Uterus (tissue), 2 donors: ENCODE data around the gene GMEB2.

Source experiments
- CTCF ChIP-seq, 4 experiments: fragments of 200-600 bp in 2 of 4; fragments of 450-650 bp in 2 of 4; sonication (generic) in 2 of 4; IDR thresholded peaks; one replicate each; pipeline ENCODE4 v1.5.1; 2016 to 2019; ENCODE audit warnings: antibody characterized with exemption in 4 of 4, mild to moderate bottlenecking in 2 of 4, moderate library complexity in 1 of 4
- POLR2A ChIP-seq, 2 donors: fragments of 450-650 bp; IDR thresholded peaks; one replicate each; pipeline ENCODE4 v1.6.1; 2016; ENCODE audit warnings: antibody characterized with exemption in 2 of 2, mild to moderate bottlenecking in 1 of 2, moderate library complexity in 1 of 2

DNA sequence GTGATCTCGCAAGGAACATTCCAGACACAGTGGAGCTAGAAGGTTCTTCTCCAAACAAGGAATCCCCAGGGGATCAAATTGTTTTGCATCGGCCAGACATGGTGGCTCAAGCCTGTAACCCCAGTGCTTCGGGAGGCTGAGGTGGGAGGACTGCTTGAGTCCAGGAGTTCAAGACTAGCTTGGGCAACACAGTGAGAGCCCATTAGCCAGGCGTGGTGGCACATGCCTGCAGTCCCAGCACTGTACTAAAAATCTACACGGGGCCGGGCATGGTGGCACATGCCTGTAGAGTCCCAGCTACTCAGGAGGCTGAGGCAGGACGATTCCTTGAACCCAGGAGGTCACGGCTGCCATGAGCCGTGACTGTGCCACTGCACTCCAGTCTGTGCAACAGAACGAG is 15.3 kb downstream of the GMEB2 start:
- TF ChIP-seq CTCF (IDR thresholded peaks at IDR 0.05): no peak
- no peak for TF ChIP-seq POLR2A (IDR thresholded peaks at IDR 0.05)
